ENCODE results near the gene SIL1. TPM values are rescaled to one million over a fixed set of nuclear protein-coding genes. Genes with fewer than 3 reads are reported as not detected.
A peak's percentile ranks its signal among the peaks of the same experiment; 100 is the strongest.

SIL1 gene
- total and polyA plus RNA-seq, 9 of the 15 experiments (the other 6 are each of a cell fraction or from before 2014, with no cell fraction given), result 1.3 to 30.5 (median 18.1) TPM

GRCh38 chr5:139178935-139179334, 19.2 kb downstream of the SIL1 start (continued):
- TF ChIP-seq ZBTB9 (CRISPR knock-in tag; IDR thresholded peaks at IDR 0.05) (no peak), DEAF1 (CRISPR knock-in tag; IDR thresholded peaks at IDR 0.05) (no peak), ZNF316 (IDR thresholded peaks at IDR 0.05) (no peak), ZNF398 (CRISPR knock-in tag; IDR thresholded peaks at IDR 0.05) (no peak), DNMT1 (IDR thresholded peaks at IDR 0.05) (no peak), REST (IDR thresholded peaks at IDR 0.05; ENCODE audit: borderline replicate concordance) (no peak), REST (CRISPR knock-in tag; IDR thresholded peaks at IDR 0.05; ENCODE audit: low read depth) (no peak), HDAC1 (IDR thresholded peaks at IDR 0.05) (no peak), DACH1 (IDR thresholded peaks at IDR 0.05; ENCODE audit: partially characterized antibody) (no peak), ELF1 (tag; IDR thresholded peaks at IDR 0.05) (no peak), CSDE1 (IDR thresholded peaks at IDR 0.05) (no peak), ZNF695 (CRISPR knock-in tag; IDR thresholded peaks at IDR 0.05) (no peak), RFX1 (IDR thresholded peaks at IDR 0.05) (peak; percentile 87), ZNF175 (CRISPR knock-in tag; IDR thresholded peaks at IDR 0.05; ENCODE audit: low read depth) (no peak)
